ENCODE results near the gene ADCY5.

DNA sequence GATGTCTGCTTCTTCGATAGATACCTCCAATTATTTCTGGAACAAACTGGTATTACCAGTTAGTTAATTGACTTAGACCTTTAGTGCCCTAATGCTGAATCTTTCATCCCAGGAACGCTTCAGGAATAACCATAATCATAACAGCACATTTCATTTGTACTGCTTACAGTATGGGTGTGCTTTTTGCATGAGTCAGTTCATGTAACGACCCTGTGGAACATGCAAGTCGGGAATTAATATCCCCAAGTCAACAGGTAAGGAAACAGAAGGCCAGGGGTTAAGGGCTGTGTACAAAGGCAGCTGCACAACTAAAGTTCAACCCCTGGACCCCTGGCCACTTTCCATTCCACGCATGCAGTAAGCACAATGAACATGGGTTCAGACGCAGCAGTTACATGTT is 49.2 kb downstream of the ADCY5 start:
- TF ChIP-seq, protein P1, sequence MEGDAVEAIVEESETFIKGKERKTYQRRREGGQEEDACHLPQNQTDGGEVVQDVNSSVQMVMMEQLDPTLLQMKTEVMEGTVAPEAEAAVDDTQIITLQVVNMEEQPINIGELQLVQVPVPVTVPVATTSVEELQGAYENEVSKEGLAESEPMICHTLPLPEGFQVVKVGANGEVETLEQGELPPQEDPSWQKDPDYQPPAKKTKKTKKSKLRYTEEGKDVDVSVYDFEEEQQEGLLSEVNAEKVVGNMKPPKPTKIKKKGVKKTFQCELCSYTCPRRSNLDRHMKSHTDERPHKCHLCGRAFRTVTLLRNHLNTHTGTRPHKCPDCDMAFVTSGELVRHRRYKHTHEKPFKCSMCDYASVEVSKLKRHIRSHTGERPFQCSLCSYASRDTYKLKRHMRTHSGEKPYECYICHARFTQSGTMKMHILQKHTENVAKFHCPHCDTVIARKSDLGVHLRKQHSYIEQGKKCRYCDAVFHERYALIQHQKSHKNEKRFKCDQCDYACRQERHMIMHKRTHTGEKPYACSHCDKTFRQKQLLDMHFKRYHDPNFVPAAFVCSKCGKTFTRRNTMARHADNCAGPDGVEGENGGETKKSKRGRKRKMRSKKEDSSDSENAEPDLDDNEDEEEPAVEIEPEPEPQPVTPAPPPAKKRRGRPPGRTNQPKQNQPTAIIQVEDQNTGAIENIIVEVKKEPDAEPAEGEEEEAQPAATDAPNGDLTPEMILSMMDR (IDR thresholded peaks at IDR 0.05; ENCODE audit: borderline replicate concordance, extremely low read depth, low read length, poor library complexity, severe bottlenecking): no peak
- no peak for TF ChIP-seq EZH2 (IDR thresholded peaks at IDR 0.05; ENCODE audit: borderline replicate concordance, low read depth, low read length, severe bottlenecking)
